G401.6 (cell line): ENCODE data around the gene DYRK3.
"Not testable (repeated sequence)": the region's sequence is repeated elsewhere in the genome, so short reads cannot be mapped to it uniquely, and the experiment has no call there.

ENCODE experiments used
- FAIRE-seq: peaks from 2 replicates; lab custom pipeline; 2012; peaks lifted over from hg19 to GRCh38; lab: Jason Lieb, UNC

Gene DYRK3

DNA sequence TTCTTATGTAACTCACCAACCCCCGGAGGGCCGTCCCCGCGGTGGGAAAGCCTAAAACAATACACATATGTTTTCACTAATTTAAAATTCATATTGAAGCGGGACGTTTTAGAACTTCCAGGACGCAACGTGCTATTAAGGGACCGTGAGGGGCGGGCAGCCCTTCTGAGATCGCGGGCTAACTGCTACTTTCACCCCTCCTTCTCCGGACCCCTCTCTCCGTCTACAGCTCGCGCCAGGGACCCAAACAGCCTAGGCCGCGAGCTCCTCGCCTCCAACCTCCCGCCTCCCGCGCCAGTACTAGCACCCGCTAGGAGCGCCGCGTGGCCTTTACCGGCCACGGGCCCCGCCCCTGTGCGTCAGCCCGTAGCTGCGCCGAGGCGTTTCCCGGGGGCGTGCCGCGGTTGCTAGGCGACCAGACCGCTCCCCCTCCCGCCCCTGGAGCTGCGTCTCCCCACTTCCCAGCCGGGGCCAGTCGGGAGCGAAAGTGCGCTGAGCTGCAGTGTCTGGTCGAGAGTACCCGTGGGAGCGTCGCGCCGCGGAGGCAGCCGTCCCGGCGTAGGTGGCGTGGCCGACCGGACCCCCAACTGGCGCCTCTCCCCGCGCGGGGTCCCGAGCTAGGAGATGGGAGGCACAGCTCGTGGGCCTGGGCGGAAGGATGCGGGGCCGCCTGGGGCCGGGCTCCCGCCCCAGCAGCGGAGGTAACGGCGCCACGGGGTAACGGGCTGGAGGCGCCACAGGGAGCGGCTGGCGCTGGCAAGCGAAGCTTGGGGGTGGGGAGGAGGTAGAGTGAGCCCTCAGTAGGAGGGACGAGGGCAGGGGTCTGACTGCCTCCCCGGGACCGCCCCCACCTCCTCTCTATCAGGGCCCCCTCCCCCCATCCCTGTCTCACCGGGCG is at the start of gene DYRK3:
Gene DYRK3 (plus strand): TSS at position 457 of the 898 bp plus-strand sequence. CDS start 168 bp downstream, at position 625.
- FAIRE-seq = peak; percentile 75

DNA sequence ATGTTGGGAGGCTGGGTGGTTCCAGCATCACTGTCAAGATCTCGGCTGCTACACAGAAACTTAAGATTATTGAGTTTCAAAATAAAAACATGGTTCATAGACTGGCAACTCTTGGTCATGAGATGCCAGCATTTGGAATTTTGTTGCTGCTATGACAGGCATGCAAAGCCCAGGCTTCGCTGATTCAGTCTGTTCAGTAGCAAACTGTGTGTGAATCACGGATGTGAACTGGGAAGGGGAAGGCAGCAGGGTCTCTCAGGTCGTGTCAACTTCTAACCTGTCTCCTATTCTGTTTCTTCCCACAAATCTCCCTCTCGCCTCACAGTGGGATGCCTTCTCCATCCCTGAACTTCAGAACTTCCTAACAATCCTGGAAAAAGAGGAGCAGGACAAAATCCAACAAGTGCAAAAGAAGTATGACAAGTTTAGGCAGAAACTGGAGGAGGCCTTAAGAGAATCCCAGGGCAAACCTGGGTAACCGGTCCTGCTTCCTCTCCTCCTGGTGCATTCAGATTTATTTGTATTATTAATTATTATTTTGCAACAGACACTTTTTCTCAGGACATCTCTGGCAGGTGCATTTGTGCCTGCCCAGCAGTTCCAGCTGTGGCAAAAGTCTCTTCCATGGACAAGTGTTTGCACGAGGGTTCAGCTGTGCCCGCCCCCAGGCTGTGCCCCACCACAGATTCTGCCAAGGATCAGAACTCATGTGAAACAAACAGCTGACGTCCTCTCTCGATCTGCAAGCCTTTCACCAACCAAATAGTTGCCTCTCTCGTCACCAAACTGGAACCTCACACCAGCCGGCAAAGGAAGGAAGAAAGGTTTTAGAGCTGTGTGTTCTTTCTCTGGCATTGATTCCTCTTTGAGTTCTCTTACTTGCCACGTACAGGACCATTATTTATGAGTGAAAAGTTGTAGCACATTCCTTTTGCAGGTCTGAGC is 48.6 kb upstream of the DYRK3 start:
- no peak for FAIRE-seq

GRCh38 chr1:206587904-206588303 is 47.4 kb upstream of the DYRK3 start:
- no peak for FAIRE-seq

GRCh38 chr1:206588492-206588891 is 46.8 kb upstream of the DYRK3 start:
- no peak for FAIRE-seq

DNA sequence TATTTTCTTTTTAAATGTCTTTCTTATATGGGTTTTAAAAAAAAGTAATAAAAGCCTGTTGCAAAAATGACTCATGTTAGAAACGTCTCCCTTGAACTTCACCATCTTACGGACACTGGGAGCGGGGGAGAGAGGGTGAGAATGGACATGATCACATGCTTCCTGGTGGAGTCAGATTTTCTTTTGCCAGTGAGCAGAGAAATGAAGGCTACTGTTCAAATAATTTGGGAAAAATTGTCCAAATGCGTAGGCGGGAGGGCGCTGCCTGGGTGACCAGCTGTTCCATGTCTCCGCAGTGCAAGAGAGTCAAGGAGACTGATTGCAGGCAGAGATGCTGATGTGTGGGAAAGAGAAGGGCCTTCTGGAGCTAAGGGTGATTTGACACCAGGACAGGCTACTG is 46.1 kb upstream of the DYRK3 start:
- no peak for FAIRE-seq

DNA sequence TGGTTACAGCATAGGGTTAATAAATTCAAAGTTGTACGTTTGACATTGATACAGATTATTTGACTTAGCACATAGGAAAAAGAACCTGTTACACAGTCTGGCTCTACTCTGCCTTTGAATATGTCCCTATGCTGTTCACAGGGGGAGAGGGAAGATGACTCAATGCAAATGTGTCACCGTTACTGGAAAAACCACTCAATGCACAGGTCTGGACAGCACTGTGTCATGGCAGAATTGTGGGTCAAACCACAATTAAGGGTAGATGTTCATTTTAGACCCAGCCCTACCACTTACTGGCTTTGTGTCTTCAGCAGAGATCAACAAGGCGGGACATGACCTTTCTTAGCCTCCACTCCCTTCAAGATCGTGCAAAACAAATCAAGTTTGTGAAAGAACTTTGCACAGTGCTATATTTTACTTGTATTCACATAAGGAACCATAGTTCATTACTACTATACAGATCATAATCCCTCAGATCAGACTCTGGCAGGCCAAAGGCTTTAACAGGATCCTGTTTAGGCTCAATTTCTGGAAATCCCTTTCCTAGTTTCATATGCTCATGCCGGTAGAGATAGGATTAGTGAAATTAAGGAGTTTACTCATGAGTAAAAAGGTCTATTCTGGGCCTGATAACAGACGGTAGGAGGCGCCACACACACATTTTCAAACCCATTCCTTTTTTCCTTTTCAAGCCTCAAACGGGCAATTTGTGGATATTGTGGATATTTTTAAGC is 45.1 kb upstream of the DYRK3 start:
- no peak for FAIRE-seq

DNA sequence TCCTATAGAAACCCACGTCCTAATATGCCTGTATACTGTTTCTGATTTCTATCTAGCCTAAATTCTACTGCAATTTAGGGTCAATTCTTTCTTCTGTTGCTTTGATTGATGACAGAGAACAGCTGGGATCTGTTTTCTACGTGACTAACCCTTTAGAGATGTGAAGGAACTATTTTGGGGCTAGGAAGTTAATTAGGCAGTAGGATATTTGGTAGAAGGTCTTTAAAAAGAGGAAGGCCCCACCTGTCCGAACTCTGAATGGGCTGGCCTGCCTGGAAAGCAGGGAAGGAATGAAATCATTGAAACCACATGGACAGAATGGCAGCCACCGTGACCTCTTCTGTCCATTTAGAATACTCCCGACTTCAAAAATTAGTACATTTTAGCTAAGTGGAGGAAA is 44.1 kb upstream of the DYRK3 start:
- no peak for FAIRE-seq

DNA sequence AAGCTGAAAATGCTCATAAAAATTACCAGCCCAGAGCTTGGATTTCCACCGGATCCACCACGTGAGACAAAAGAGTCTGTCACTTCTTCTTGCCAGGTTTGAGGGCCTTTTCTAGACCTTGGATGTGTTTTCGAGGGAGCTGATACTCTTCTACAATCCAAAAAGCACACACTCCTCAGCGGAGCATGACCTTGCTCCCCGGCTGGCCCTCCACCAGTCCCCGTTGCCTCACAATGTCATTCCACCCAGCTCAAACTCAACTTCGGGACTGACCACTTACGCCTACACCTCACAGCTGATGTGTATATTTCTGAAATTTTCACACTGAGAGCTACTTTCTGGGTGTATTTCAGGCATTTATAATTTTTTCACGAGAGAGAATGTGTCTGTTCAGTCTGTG is 43.6 kb upstream of the DYRK3 start:
- no peak for FAIRE-seq

DNA sequence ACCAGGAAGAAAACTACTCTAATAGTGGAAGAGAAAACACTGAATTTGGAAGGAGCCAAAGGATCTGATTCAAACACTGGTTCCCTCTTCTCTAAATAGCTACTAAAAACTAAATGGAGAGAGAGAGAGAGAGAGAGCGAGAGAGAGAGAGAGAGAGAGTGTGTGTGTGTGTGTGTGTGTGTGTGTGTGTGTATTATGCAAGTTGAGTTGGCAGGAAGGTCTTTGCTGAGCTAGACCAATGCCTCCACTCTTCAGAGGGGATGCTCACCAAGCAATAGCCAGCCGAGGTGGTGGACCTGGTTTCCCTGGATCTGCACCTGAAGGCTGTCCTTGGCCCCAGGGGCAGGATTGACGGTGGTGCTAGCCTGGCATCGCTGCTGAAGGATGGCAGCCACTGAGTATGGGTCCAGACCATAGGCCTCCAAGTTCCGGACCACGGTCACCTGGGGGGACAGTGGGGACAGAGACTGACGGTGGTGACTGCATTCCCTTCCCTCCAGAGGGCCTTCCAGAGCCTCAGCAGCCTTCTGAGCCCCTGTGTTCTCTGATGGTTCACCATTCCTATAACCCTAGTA is 41.9 kb upstream of the DYRK3 start:
- no peak for FAIRE-seq

- no peak for FAIRE-seq
Observed at GRCh38 chr1:206595581-206596318, 39.6 kb upstream of the DYRK3 start.

DNA sequence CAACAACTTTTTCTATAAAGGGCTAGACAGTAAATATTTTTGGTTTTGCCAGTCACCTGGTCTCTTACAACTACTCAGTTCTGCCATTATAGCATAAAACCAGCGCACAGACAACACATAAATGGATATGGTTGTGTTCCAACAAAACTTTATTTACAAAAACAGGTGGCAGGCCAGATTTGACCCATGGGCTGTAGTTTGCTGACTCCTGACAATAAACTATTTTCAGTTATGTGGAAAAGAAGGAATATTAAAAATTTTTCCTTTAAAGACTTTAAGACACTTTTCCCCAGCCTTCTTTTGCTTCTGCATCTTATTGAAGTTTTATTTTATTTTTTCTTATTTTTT is 39.0 kb upstream of the DYRK3 start:
- no peak for FAIRE-seq

DNA sequence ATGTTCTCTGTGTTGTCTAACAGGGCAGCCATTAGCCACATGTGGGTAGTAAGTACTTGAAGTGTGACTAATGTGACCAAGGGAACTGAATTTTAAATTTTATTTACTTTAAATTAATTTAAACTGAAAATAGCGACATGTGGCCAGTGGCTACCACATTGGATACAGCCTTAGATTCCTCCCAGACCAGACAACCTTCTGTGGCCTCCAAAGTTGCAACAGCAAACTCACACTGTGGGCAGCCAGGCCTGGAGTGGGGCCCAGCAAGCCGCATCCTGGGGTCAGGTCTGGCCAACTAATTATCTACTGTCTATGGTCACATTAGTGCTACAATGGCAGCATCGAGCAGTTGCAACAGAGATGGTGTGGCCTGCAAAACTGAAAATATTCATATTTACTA is 34.8 kb upstream of the DYRK3 start:
- FAIRE-seq = no peak

- no peak for FAIRE-seq
Observed at GRCh38 chr1:206604861-206605260, 30.5 kb upstream of the DYRK3 start.

- FAIRE-seq = peak; percentile 86
Observed at GRCh38 chr1:206606867-206607266, 28.5 kb upstream of the DYRK3 start.

- FAIRE-seq = no peak
Observed at GRCh38 chr1:206608108-206608698, 27.1 kb upstream of the DYRK3 start.

DNA sequence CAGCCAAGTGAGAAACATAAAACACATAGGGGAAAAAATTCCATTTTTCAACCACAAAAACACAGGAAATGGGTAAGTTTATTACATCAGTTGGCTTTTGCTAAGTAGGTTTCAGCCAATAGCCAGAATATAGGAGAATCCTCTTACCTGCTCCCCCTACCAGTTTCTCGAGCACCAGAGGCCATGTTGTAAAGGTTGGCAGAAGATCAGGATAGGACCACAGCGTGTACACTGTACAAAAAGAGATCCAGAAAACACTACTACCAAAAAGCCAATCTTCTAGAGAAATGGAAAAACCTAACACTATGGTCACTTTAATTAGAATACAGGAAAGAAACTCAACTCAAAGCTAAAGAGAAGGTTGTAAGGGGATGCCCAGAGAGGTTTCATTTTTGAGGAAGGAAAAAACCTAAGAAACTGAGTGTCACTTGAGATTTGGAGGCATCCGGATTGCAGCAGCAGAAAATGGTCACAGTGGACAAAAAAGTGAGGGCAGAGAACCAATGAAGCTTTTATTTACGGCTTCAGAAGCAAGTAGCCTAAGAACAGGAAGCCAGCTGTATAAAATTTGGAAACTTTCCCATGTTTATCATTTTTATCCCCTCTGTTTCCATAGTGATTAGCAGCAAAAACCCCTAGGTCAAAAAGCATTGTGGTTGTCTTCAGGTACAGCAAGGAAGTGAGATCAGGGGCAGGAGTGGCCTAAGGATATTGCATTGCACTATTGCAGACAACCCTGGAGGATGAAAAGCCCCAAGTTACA is 25.9 kb upstream of the DYRK3 start:
- FAIRE-seq = no peak

DNA sequence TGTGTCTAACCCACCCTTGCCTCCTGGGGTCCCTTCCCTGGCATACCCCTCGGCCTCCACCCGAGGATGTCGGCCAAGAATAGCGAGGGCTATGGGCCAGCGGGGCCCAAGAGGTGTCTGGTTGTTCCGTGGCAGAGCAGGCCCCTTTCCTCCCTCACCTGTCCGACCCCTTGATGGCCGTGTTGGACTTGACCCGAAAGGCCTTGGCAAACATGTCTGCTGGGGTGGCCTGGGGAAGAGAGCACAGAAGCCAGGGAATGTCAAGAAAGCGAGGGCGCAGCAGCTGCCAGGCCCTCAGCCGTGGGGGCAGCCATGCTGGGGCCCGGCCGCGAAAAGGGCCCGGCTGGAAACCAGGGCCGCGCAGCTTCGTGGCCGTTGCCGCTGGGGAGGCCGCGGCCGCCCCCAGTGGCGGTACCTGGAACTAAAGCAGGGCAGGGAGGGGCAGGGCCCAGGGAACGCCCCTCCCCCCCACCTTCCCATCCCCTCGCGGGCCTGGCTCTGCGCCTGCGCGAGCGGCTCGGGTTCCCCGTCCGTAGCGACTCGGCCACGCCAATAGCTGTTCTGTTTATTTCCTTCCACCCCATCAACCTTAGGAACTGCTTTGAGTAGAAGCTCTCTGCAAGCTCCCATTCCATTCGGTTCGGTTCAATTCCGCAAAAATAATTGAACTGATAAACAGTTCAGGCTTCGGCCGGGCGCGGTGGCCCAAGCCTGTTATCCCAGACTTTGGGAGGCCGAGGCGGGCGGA is 23.0 kb upstream of the DYRK3 start, which contains the start of gene EIF2D:
Gene EIF2D (minus strand): TSS at position 337 of the 748 bp plus-strand sequence. CDS start 123 bp downstream, at position 214.
- FAIRE-seq = peak; percentile 33

GRCh38 chr1:206626396-206626795 is 8.9 kb upstream of the DYRK3 start:
- not testable (repeated sequence) for FAIRE-seq

DNA sequence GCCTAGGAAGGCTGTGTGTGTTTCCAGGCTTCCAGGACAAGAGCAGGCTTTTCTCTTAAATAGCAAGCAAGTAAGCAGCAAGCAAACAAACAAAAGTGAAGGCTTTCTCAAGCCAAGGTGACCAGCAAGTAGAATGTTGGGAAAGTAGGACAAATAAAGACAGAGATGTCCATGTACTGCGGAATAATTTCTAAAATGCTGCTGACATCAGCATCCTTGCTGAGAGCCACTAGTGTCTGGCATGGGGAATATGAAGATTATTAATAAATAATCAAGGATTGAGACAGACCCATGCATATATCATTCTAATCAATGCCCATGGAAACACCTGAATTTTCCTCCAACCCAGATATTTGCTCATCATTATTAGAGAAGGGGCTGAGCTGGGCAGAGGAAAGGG is 6.4 kb upstream of the DYRK3 start:
- no peak for FAIRE-seq
